Thoracic aorta (tissue), 2 donors: Measurements from ENCODE around the gene FBH1. TPM values are rescaled to one million over a fixed set of nuclear protein-coding genes. Genes with fewer than 3 reads are reported as not detected.
"Not testable (repeated sequence)": the region's sequence is repeated elsewhere in the genome, so short reads cannot be mapped to it uniquely, and the experiment has no call there.

Source experiments
- ATAC-seq: fragments of 150-250 bp; one replicate; pipeline ENCODE4 v1.8.0; 2017; ENCODE audit warnings: low read depth; ENCODE audit not compliant: insufficient number of reproducible peaks, low FRiP score
- DNase-seq: peaks from one replicate; pipeline ENCODE4 v3.0.0-alpha.2; 2020; ENCODE audit warnings: low spot score
- H3K27ac ChIP-seq, 2 donors: fragments of 200-600 bp; sonication (generic); 1 replicate in 1 of 2; 2 replicates in 1 of 2; pipeline ENCODE4 v1.5.1; 2016; ENCODE audit warnings: mild to moderate bottlenecking in 2 of 2, moderate library complexity in 2 of 2
- H3K27me3 ChIP-seq: fragments of 200-600 bp; sonication (generic); replicated peaks from 2 replicates; pipeline ENCODE4 v1.6.0; 2016; ENCODE audit warnings: mild to moderate bottlenecking; ENCODE audit not compliant: insufficient read depth
- H3K36me3 ChIP-seq: fragments of 200-600 bp; sonication (generic); one replicate; pipeline ENCODE4 v1.5.1; 2016
- H3K4me1 ChIP-seq, 2 donors: fragments of 200-600 bp; sonication (generic); 1 replicate in 1 of 2; 2 replicates in 1 of 2; pipeline versions ENCODE4 v1.5.1 to v1.6.0; 2016; ENCODE audit warnings: low read depth in 2 of 2, mild to moderate bottlenecking in 1 of 2; ENCODE audit not compliant: control insufficient read depth in 1 of 2
- H3K4me3 ChIP-seq: fragments of 200-600 bp; sonication (generic); 2 replicates; pipeline ENCODE4 v1.5.1; 2016; ENCODE audit warnings: mild to moderate bottlenecking
- H3K9me3 ChIP-seq: fragments of 200-600 bp; sonication (generic); 2 replicates; pipeline ENCODE4 v1.5.1; 2016
- total RNA-seq, 2 donors: library from RNA; depleted of rRNA; stranded (reverse); fragments of >200 nt; gene quantifications; one replicate each; pipeline versions ENCODE4 v1.1.0 to v1.2.3, GENCODE V29; 2016
- TF ChIP-seq, protein P1 (sequence below): fragments of 200-600 bp; sonication (generic); IDR thresholded peaks from one replicate; pipeline ENCODE4 v1.5.1; 2019; ENCODE audit warnings: antibody characterized with exemption

The FBH1 gene
- total RNA-seq, 2 donors from 2014 or later: 93.7 to 94.1 TPM

DNA sequence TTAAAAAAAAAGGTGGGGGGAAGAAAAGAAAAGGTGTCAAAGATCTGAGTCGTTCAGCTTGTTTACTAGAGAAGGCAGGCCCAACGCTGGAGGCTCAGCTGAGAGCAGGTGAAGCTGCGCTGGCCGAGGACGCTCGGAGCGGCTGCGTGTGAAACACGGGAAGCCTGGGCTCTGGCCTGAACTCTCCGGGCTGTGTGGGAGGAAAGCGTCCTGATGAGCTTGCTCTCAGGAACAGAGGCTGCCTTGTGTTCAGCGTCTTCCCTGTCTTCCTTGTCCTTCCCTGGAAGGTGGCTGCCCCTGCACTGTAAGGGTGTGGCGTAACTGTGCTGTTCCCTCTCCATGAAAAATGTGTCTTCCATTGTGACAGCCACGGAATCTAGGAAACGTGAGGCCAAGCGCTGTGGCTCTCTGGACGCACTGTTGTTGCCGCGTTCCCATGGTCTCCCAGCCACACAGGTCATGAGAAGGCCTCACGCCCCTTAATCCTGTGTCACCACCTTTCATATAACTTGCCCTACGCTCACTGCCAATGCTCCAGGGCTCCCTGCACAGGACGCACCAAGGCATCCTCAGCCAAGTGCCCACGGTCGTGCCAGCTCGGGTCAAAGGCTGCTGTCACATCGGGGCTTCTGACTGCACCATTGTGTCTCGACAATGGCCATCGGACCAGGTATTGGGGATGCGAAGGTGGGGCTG, 71.5 kb downstream of the FBH1 start:
- H3K4me1 ChIP-seq: no peaks in the 10 kb centered on the region
- no peaks in the 10 kb centered on the region for H3K36me3 ChIP-seq
- no peak for ATAC-seq
- H3K9me3 ChIP-seq: no peaks in the 10 kb centered on the region
- H3K27ac ChIP-seq: no peak overlapping the region
- TF ChIP-seq, protein P1, sequence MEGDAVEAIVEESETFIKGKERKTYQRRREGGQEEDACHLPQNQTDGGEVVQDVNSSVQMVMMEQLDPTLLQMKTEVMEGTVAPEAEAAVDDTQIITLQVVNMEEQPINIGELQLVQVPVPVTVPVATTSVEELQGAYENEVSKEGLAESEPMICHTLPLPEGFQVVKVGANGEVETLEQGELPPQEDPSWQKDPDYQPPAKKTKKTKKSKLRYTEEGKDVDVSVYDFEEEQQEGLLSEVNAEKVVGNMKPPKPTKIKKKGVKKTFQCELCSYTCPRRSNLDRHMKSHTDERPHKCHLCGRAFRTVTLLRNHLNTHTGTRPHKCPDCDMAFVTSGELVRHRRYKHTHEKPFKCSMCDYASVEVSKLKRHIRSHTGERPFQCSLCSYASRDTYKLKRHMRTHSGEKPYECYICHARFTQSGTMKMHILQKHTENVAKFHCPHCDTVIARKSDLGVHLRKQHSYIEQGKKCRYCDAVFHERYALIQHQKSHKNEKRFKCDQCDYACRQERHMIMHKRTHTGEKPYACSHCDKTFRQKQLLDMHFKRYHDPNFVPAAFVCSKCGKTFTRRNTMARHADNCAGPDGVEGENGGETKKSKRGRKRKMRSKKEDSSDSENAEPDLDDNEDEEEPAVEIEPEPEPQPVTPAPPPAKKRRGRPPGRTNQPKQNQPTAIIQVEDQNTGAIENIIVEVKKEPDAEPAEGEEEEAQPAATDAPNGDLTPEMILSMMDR: no peak
- DNase-seq: no peak
- H3K4me3 ChIP-seq: no peak overlapping the region
- no peaks in the 10 kb centered on the region for H3K27me3 ChIP-seq

- H3K27ac ChIP-seq, H3K4me3 ChIP-seq, H3K4me1 ChIP-seq, H3K36me3 ChIP-seq, H3K27me3 ChIP-seq, H3K9me3 ChIP-seq, ATAC-seq, DNase-seq: not testable (repeated sequence)
These were observed 72.4 kb downstream of the FBH1 start for GRCh38 chr10:5962358-5962940.

DNA sequence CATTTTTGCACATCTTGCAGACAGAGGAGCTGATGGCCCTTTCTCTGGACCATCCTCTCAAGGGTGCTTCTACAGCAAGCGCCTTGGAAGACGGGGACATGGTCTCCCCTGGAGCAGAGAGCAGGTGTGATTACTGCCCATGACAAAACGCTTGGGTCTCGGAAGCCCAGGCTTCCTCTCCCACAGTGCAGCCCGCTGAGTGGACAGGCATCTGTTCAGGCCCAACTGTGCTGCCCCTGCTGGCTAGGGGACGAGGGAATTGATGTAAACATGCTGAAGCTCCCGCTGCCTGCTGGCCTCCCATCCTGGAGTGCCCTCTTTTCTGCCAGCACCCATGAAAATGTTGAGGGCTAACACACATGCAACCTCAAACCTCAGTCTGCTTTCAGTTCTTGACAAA, 73.0 kb downstream of the FBH1 start:
- DNase-seq (no peak), ATAC-seq (no peak)
- no peaks in the 10 kb centered on the region for H3K36me3 ChIP-seq
- H3K4me3 ChIP-seq: no peak overlapping the region
- TF ChIP-seq, protein P1: no peak
- no peaks in the 10 kb centered on the region for H3K9me3 ChIP-seq
- no peak overlapping the region for H3K27ac ChIP-seq
- no peaks in the 10 kb centered on the region for H3K4me1 ChIP-seq
- no peaks in the 10 kb centered on the region for H3K27me3 ChIP-seq

DNA sequence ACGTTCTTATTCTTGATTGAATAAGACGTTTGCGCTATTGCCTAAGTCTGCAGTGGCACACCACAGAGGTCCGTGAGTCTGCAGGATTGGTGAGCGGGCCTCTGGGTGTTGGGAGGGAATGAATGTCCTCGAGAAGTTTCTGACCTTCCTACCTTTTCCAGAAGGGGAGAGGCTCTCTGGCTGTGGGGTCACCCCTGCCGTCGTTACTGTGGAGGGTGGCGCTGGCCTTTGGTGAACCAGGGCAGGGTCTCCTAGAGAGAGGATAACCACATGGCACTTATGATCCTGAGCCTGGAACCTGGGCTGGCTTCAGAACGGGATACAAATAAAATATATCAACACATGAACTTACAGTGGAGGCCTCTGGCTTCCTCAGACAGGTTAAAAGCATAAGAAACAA, 73.5 kb downstream of the FBH1 start:
- TF ChIP-seq, protein P1: no peak
- H3K9me3 ChIP-seq: no peaks in the 10 kb centered on the region
- no peak for ATAC-seq
- no peak for DNase-seq
- no peaks in the 10 kb centered on the region for H3K27me3 ChIP-seq
- no peaks in the 10 kb centered on the region for H3K4me1 ChIP-seq
- H3K4me3 ChIP-seq: no peak overlapping the region
- no peaks in the 10 kb centered on the region for H3K36me3 ChIP-seq
- no peak overlapping the region for H3K27ac ChIP-seq

DNA sequence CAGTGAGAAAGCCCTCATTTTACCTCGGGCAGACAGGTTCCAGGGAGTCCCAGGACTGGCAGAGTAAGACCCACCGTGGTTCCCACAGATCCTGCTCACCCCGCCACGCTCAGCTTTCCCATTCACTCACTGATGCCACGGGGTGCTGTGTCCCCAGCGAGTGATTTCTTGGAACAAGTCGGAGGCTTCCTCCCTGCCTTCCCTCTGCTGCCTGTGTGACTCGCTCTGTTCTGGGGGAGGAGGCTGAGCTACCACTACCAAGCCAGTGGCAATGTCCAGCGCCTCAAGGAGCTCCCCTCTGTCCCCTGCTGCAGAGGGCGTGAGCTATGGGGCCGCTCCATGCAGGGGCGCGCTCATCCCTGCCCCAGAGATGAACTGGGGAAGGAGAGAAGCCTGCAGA, 74.7 kb downstream of the FBH1 start:
- no peaks in the 10 kb centered on the region for H3K9me3 ChIP-seq
- H3K4me1 ChIP-seq: no peaks in the 10 kb centered on the region
- ATAC-seq (no peak), DNase-seq (no peak)
- TF ChIP-seq, protein P1: no peak
- H3K27me3 ChIP-seq: no peaks in the 10 kb centered on the region
- H3K4me3 ChIP-seq: no peak overlapping the region
- no peak overlapping the region for H3K27ac ChIP-seq
- H3K36me3 ChIP-seq: no peaks in the 10 kb centered on the region

DNA sequence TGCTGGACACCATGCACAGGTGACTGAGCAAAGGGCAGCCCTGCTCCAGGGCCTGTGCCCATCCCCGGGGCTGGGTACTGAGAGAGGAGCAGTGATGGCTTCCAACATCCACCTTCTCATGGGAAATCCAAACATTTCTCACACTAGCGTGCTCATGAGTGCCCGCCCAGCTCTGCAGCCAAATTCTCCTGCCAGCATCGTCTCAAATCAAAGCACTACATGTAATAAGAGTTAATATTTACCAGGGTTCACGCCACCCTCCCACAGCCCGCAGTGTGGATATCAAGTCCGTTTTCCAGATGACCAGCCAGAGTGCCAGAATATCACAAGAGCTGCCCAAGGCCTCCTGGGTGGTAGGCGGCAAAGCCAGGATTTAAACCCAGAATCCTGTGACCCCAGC, 75.2 kb downstream of the FBH1 start:
- H3K27me3 ChIP-seq: no peaks in the 10 kb centered on the region
- ATAC-seq: no peak
- TF ChIP-seq, protein P1: no peak
- no peaks in the 10 kb centered on the region for H3K9me3 ChIP-seq
- no peak overlapping the region for H3K4me3 ChIP-seq
- no peaks in the 10 kb centered on the region for H3K4me1 ChIP-seq
- no peak overlapping the region for H3K27ac ChIP-seq
- no peak for DNase-seq
- no peaks in the 10 kb centered on the region for H3K36me3 ChIP-seq
